ENCODE data around the gene SBNO2.

- TF ChIP-seq CTCF (IDR thresholded peaks at IDR 0.05) (no peak), EZH2 (IDR thresholded peaks at IDR 0.05; ENCODE audit: borderline replicate concordance, insufficient read depth, low read depth, low read length, poor library complexity, severe bottlenecking) (no peak)
These were observed 17.7 kb downstream of the SBNO2 start for GRCh38 chr19:1156305-1156801.
